CD4-positive, alpha-beta T cell treated with Interleukin-15 for 1 hour (primary cell): ENCODE data around the gene AP2S1.
"Not testable (repeated sequence)": the region's sequence is repeated elsewhere in the genome, so short reads cannot be mapped to it uniquely, and the experiment has no call there.

ENCODE experiments used
- DNase-seq: peaks from one replicate; pipeline ENCODE4 v3.0.0-alpha.2; 2020

AP2S1 gene

DNA sequence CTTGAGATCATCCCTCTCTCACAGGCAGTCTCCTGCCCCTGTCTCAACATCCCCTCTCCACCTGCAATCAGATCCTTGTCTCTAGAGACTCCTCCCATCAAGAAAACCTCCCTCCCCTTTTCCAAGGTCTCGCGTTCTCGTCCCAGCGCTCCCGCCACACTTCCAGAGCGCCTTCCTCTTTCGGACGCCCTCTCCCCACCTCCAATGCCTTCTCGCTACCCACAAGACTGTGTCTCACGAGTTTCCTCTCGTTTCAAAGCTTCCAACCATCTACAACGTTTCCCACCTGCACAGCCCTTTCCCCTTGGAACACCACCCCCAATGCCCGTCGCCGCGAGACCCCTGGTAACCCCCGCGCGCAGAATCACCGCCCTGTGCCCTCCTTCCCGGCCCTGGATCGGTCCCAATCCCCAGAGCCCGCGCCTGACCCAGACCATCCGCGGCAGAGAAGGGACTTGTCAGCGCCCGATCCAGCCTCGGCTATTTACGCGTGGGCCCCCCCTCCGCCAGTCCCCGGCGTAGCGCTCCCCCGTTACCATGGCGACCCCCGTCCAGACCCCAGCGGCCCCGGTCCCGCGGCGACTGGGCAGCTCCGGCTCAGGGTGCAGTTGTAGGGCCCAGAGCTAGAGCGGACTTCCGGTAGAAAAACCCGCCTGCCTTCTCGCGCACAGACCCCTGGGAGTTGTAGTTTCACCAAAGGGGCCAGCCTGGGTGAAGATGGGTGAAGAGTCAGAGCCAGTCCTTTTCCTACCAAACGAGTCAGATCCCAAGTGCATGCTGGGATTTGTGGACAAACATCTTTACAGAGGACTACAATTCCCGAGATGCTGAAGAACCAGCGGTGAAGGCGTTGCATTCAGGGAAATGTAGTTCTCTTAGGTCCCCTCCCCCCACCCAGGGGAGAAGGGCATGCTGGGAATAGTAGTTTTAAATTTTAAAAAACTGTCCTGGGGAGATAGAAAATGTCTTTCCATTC, at the start of gene AP2S1:
Gene AP2S1, minus strand, starts transcription at position 619 of the 976 bp plus-strand sequence. Its CDS starts 80 bp downstream, at position 539.
- peak; percentile 97 for DNase-seq

DNA sequence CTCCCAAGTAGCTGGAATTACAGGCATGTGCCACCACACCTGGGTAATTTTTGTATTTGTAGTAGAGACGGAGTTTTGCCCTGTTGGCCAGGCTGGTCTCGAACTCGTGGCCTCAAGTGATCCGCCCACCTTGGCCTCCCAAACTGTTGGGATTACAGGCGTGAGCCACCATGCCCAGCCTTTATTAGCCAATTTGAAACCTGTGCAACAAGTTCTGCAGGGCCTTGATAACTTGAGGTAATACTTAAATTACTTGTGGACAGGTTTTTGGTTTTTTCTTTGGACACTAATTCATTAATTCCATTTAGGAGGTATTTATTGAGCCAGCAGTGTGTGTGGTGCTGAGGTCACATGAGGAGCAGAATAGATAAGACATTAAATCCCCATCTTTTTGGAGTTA, 49.7 kb upstream of the AP2S1 start:
- no peak for DNase-seq

DNA sequence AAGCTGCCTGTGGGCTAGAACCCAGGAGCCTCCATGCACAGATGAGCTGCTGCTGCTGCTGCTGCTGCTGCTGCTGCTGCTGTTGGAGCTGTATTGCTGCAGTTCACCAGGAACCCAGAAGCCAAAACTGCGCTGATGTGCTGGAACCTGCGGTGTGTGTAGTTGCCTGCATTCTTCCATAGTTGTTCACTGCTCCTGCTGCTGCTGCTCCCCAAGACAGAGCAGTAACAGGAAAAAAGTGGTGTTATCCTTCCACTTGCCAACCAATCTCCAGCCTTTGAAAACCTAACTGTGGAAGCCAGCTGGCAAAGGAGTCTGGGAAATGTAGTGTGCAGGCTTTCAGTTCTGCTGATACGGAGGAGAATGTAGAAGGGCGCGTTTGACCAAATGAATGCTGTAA, 48.1 kb upstream of the AP2S1 start:
- DNase-seq = no peak

GRCh38 chr19:46896076-46896794, 45.6 kb upstream of the AP2S1 start:
- no peak for DNase-seq

DNA sequence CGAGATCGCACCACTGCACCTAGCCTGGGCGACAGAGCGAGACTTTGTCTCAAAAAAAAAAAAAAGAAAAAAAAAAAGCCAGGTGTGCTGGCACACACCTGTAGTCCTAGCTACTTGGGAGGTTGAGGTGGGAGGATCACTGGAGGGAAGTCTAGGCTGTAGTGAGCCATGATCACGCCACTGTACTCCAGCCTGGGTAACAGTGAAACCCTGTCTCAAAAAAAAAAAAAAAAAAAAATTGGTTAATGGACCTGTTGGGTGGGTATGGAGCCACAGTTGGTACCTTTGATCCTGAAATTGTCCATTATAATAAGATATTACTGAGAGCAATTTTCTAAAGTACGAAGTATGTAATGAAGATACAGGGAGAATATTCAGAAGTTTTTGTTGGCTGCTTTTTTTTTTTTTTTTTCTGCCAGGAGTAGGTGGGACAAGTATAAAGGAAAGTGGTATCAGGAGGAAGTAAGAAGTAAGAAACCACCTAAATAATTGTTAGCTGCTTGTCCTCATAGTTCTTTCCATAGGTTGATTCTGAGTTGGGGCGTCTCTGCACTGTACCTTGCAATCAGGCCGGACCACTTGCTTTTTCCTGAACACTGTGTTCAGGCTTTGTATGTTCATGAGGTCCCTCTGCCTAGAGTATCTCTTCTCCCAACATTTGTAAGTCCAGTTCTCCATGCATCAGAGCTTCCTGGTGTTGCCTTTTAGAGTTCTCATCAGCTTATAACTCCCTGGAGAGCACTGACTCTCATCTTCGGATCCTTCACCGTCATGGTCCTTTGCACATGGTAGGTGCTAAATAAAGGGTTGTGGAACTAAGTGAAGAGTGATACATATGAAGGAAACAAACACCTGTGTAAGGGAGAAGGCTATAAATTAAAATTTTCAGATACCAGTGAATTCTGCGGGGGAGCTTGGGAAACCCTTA, 41.9 kb upstream of the AP2S1 start:
- no peak for DNase-seq

DNA sequence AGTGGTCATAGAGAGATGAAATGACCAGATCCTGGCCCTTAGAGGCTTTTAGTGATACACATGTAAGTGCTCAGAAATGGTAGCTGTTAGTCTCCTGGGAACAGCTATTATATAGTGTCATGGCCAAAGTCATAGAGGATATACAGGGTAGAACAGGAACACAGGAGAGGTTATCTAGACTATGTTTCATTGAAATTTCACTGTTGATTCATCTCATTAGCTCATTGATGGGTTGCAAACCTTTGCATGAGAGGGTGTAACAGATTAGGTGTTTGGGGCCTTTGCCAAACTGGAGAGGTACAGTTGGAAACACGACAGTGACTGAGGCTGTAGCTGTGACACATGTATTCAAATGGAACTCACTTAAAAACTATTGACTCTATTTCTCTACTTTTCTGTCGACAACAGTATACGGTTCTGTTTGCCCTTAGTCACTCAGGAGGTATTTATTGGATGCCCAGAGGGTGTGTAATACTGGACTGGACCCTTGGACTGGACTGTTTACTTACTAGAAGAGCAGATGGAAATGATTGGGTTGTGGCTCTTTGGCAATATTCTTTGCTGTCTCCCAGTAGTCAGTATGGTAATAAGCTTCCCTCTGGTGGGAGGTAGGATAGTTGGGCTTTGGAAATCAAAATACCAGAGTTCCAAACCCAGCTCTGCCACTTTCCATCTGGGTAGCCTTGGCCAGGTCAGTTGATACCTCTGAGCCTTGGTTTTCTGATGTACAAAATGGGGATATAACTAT, 40.0 kb upstream of the AP2S1 start:
- DNase-seq = no peak

DNA sequence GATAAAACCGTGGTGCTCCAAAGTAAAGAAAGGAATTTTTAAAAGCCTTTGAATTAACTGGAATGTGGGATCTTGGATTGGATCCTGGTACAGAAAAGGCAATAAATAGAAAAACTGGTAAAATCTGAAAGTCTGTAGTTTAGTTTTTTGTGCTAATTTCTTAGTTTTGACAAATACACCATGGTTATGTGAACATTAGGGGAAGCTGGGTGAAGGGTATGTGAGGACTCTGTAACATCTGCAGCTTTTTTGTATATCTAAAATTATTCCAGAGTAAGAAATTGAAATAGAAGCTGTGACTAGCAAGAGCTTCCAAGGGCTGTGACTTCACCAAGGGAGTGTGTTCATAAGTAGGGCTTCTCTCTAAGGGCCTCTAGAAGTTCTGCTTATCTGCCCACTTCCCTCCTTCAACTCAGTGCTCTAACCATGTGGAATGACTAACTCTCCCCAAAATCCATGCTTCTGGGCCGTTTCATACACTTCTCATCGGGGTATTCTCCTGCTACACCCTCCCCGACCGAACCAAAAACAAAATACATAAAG, 36.7 kb upstream of the AP2S1 start:
- no peak for DNase-seq

DNA sequence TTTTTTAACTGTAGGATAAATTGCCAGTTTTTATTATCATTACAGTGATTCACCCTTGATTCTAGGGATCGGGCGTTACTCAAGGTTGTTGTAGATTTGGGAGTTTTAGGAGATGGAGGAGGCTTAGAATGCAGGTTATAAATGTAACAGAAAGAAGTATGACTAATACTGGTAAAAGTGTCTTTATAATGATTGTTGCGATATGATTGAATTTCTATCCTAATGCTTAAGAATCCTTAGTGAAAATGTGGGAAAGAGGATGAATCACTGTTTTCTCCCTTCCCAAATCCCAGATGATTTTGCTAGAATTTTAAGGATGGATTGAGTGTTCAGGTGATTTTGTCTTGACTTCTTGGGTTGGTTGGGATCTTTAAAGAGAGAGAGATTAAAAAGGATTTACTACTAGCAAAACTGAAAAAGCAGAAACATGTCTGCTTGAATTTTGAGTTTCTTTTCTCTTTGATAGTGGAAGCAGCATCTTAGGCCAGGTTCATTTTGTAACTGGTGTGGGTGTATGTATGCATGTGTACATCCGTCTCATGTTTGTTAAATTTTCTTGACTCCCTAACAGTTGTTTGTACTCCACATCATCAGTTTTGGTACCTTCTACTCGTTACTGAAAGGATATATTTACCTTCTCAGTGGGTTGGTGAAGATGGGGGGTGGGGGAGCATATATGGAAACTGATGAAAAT, 36.0 kb upstream of the AP2S1 start:
- no peak for DNase-seq

DNA sequence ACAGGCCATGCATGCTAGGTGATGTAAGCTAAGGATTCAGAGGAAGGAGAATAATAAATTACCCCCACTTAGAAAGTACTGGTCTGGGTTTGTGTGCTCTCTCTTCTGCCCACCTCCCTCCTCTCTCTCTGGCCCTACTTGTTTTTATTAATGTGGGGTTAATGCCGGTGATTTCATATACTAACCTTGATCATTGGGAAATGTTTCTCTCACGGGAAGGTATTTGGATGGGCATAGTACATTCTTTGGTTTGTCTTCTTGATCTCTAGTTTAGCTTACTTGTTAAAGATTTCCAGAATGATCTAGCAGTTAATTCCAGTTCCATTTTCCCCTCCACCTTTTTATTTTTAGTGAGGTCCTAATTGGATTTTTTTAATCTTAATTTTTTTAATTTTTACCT, 34.8 kb upstream of the AP2S1 start:
- DNase-seq = no peak

DNA sequence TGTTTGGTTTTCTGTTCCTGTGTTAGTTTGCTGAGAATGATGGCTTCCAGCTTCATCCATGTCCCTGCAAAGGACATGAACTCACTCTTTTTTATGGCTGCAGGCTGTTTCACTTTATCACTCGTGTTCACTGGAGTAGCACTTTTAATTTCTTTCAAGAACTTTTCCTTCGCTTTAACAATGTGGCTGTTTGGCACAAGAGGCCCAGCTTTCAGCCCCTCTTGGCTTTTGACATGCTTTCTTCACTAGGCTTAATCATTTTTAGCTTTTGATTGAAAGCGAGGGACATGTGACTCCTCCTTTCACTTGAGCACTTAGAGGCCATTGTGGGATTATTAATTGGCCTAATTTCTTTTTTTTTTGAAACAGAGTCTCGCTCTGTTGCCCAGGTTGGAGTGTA, 32.1 kb upstream of the AP2S1 start:
- DNase-seq = not testable (repeated sequence)

GRCh38 chr19:46882034-46882433, 31.4 kb upstream of the AP2S1 start:
- no peak for DNase-seq

GRCh38 chr19:46881092-46881491, 30.4 kb upstream of the AP2S1 start:
- DNase-seq = no peak

DNA sequence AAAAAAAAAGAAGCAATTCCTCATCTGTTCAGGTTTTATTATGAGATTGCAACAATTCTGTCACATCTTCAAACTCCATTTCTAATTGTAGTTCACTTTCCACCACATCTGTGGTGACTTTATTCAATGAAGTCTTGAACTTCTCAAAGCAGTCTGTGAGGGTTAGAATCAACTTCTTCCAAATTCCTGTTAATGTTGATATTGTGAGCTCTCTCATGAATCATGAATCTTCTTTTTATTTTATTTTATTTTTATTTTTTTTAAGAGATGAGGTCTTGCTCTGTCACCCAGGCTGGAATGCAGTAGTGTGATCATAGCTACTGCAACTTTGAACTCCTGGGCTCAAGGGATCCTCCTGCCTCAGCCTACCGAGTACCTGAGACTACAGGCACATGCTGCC, 29.8 kb upstream of the AP2S1 start:
- DNase-seq = no peak

- no peak for DNase-seq
Observed at GRCh38 chr19:46878613-46879375, 28.1 kb upstream of the AP2S1 start.

GRCh38 chr19:46875657-46876056, 25.0 kb upstream of the AP2S1 start:
- no peak for DNase-seq

DNA sequence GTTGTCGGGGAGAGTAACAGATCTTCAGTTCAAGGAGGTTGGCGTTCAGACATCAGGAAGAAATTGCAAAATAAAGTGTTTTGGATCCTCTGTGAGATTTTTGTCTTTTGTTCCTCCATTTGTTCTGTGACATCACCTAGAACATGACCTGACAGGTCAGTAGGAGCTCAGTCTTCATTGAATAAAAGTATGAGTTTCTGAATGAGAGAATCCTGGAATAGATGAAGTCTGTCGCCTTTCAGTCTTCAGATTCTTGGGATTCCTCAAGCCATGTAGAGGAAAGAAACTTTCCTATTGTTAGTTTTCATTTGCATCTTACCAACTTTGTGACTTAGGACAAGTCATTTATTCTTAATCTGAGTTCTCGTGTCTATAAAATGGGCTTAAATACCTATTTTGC, 24.6 kb upstream of the AP2S1 start:
- DNase-seq = no peak

GRCh38 chr19:46872967-46873366, 22.3 kb upstream of the AP2S1 start:
- DNase-seq = no peak

DNA sequence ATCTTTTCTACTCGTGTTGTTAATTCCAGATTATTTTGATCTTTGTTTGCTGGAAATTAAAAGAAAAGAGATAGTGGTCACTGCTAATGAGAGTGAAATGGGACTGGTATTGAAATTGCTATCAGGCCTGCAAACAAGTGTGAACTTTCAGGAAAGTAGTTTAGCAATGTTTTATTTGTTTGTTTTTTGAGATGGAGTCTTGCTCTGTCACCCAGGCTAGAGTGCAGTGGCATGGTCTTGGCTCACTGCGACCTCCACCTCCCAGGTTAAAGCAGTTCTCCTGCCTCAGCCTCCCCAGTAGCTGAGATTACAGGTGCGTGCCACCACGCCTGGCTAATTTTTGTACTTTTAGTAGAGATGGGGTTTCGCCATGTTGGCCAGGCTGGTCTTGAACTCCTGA, 20.5 kb upstream of the AP2S1 start:
- DNase-seq = not testable (repeated sequence)

DNA sequence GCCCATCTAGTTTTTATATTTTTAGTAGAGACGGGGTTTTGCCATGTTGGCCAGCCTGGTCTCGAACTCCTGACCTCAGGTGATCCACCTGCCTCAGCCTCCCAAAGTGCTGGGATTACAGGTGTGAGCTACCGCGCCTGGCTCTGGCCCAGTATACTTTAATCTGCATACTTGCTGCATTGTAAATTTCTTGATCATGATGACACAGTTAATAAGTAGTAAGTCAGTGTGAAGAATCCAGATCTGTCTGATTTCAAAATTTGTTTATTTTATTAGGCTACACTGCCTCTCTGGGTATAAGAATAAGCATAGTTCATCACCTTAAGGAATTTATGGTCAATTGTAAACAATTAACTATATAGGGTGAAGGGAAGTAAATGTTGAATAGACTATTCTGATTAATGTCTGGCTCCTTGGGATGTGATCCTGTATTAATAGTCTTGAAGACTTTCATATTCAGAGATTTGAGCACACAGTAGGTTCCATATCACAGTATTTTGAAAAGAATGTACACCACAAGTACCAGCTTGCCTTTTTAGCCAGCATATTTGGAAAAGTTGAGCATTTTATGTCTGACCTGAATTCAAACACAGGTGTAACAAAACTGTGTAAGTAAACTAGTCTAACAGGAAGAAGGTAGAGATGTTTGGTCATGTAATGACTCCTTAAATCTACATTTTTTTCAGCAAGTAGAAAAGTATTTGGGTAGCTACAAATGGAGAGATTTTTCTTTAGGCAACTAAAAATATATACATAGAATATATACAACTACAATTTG, 17.6 kb upstream of the AP2S1 start:
- no peak for DNase-seq

DNA sequence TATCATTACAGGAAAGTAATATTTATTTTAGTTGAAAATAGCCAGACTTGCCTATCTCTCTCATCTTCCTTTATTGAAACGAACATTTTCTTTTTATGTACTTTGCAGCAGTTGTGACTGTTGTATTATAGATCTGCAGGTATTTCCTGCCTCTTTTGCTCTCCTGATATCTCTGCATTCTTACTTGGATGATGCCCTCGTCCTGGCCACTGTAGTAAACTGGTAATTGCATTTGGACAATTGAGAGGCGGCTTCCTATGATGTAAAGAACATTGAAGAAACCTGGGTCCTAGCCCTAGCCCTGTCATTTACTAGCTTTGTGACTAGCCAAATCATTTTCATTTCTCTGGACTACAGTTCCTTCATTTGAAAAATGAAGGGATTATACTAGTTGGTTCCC, 16.5 kb upstream of the AP2S1 start:
- DNase-seq = no peak
